ENCODE measurements around the gene OSBPL5. TPM values are rescaled to one million over a fixed set of nuclear protein-coding genes. Genes with fewer than 3 reads are reported as not detected.

OSBPL5 gene
- total RNA-seq, 2 donors from 2014 or later: 35.0 to 50.7 TPM

GRCh38 chr11:3088806-3089205 lies 76.3 kb downstream of the OSBPL5 start:
- intact Hi-C loops (cut with DNase I): no loop called here
- no peaks in the 10 kb centered on the region for H3K9me3 ChIP-seq
- WGBS: 83% methylated on average over 12 of the region's 14 CpGs

DNA sequence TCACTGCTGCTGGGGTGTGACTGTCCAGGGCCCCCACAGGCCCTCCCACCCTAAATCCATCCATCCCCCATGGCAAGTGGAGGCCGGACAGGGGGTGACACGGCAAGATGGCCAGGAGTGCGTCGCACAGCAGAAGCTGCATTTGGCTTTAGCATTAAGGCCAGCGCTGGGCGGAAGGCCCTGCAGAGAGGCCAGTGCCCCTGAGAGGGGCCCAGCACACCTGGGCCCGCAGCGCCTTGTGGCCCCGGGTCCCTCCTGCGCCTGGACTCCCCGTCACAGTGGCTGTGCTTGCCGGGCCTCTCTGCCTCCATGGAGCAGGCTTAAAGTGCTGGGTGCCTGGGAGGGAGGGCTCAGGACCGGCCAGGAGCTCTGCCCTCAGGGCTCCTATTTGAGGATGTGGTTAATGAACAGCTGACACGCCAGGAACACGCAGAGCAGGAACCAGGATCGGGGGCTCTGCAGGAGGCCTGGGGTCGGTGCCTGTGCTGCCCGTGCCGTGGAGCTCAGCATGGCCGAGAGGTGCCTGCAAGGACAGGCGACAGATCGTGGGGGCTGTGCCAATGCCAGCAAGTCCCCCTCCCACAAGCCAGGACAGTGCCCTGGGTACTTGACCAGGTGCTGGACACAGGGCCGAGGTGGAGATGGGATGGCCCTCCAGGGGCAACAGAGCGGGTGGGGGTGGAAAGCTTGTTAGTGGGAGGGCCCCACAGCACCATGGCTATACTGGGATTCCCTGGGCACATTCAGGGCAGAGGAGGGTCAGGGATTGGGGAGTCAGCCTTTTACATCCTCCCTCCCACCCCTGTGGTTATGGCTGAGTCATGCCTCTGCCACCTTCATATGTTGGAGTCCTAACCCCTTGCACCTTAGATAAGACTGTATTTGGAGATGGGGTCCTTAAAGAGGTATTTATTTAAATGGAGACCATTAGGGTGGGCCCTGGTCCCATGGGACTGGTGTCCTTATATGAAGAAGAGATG lies 77.0 kb downstream of the OSBPL5 start:
- H3K27ac ChIP-seq: no peak overlapping the region
- no peaks in the 10 kb centered on the region for H3K27me3 ChIP-seq (replicated peaks; ENCODE audit: insufficient read depth)
- no peak for DNase-seq (ENCODE audit: low spot score)
- H3K9me3 ChIP-seq: no peaks in the 10 kb centered on the region
- H3K4me3 ChIP-seq: no peak overlapping the region
- WGBS: 84% methylated on average over 16 of the region's 24 CpGs
- TF ChIP-seq POLR2A (IDR thresholded peaks at IDR 0.05) (no peak), POLR2AphosphoS5 (IDR thresholded peaks at IDR 0.05) (no peak)
- TF ChIP-seq, protein P1, sequence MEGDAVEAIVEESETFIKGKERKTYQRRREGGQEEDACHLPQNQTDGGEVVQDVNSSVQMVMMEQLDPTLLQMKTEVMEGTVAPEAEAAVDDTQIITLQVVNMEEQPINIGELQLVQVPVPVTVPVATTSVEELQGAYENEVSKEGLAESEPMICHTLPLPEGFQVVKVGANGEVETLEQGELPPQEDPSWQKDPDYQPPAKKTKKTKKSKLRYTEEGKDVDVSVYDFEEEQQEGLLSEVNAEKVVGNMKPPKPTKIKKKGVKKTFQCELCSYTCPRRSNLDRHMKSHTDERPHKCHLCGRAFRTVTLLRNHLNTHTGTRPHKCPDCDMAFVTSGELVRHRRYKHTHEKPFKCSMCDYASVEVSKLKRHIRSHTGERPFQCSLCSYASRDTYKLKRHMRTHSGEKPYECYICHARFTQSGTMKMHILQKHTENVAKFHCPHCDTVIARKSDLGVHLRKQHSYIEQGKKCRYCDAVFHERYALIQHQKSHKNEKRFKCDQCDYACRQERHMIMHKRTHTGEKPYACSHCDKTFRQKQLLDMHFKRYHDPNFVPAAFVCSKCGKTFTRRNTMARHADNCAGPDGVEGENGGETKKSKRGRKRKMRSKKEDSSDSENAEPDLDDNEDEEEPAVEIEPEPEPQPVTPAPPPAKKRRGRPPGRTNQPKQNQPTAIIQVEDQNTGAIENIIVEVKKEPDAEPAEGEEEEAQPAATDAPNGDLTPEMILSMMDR (IDR thresholded peaks at IDR 0.05): no peak
- peaks cover 0 to 5% of the 10 kb centered on the region in 2 donors for H3K36me3 ChIP-seq
- intact Hi-C loops (cut with DNase I): no loop called here
- H3K4me1 ChIP-seq (replicated peaks): no peaks in the 10 kb centered on the region

More at GRCh38 chr11:3088806-3089205, 76.3 kb downstream of the OSBPL5 start:
- no peak for DNase-seq (ENCODE audit: low spot score)
- TF ChIP-seq, protein P1 (IDR thresholded peaks at IDR 0.05): no peak
- TF ChIP-seq POLR2AphosphoS5 (IDR thresholded peaks at IDR 0.05) (no peak), POLR2A (IDR thresholded peaks at IDR 0.05) (no peak)
- Histone ChIP-seq H3K4me1 (replicated peaks) (no peaks in the 10 kb centered on the region), H3K36me3 (peaks cover 0 to 5% of the 10 kb centered on the region in 2 donors), H3K27me3 (replicated peaks; ENCODE audit: insufficient read depth) (no peaks in the 10 kb centered on the region), H3K4me3 (no peak overlapping the region), H3K27ac (no peak overlapping the region)

DNA sequence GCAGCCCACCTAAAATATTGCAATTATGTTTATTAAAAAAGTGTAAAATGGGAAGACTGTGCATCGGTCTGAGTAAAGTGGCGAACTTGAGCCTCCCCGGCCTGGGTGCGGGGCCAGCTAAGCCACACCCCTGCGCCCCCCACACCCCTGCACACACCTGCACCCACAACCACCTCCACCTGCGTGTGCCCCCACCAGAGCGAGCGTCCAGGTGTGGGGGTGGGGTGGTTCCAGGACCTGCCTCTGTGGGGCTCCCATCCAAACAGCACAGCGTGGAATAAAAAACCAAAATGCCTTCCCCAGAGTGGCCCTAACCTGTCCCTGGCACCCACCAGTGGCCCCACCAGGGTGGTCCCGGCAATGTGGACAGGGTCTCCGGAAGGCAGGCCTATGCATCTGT lies 77.7 kb downstream of the OSBPL5 start:
- DNase-seq (ENCODE audit: low spot score): no peak
- Histone ChIP-seq H3K9me3 (no peaks in the 10 kb centered on the region), H3K27me3 (replicated peaks; ENCODE audit: insufficient read depth) (no peaks in the 10 kb centered on the region), H3K4me1 (replicated peaks) (no peaks in the 10 kb centered on the region), H3K27ac (no peak overlapping the region), H3K4me3 (no peak overlapping the region), H3K36me3 (peaks cover 0 to 5% of the 10 kb centered on the region in 2 donors)
- WGBS: 95% methylated on average over 10 of the region's 11 CpGs
- intact Hi-C loops (cut with DNase I): no loop called here
- no peak for TF ChIP-seq POLR2AphosphoS5 (IDR thresholded peaks at IDR 0.05)
- TF ChIP-seq POLR2A (IDR thresholded peaks at IDR 0.05): no peak
- TF ChIP-seq, protein P1 (IDR thresholded peaks at IDR 0.05): no peak

DNA sequence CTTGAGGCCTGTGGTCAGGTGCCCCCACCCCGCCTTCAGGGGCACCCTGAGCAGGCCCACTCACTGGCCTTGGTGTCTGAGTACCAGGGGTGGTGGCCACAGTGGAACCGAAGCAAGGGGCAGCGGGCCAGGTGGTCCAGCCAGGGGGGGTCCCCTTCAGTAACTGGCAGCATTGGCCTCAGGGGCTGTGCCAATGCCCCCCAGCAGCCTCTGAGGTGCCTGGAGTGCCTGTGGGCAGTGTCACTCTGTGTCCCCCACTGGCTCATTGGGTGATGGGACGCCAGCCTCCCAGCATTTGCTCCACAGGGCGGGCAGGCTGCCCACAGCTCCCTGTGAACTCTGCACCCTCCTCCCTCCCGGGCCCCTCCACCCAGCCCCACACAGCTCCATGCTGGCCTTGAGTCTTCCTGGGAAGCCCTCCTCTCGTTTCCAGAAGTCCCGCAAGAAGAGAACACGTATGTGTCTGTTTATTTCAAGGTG lies 78.4 kb downstream of the OSBPL5 start:
- Histone ChIP-seq H3K36me3 (peaks cover 0 to 5% of the 10 kb centered on the region in 2 donors), H3K4me1 (replicated peaks) (no peaks in the 10 kb centered on the region), H3K9me3 (no peaks in the 10 kb centered on the region), H3K4me3 (no peak overlapping the region), H3K27ac (no peak overlapping the region), H3K27me3 (replicated peaks; ENCODE audit: insufficient read depth) (no peaks in the 10 kb centered on the region)
- 59% methylated on average over 9 of the region's 9 CpGs for WGBS
- no peak for DNase-seq (ENCODE audit: low spot score)
- intact Hi-C loops (cut with DNase I): no loop called here
- TF ChIP-seq POLR2AphosphoS5 (IDR thresholded peaks at IDR 0.05) (no peak), POLR2A (IDR thresholded peaks at IDR 0.05) (no peak)
- TF ChIP-seq, protein P1 (IDR thresholded peaks at IDR 0.05): no peak
